IPS DF 4.7 (cell line): Measurements from ENCODE around the gene B3GALT6.

Experiments used
- DNase-seq: peaks from one replicate; pipeline ENCODE4 v3.0.0-alpha.2; 2013; ENCODE audit warnings: low spot score; ENCODE audit errors: extremely low read depth

B3GALT6 gene

DNA sequence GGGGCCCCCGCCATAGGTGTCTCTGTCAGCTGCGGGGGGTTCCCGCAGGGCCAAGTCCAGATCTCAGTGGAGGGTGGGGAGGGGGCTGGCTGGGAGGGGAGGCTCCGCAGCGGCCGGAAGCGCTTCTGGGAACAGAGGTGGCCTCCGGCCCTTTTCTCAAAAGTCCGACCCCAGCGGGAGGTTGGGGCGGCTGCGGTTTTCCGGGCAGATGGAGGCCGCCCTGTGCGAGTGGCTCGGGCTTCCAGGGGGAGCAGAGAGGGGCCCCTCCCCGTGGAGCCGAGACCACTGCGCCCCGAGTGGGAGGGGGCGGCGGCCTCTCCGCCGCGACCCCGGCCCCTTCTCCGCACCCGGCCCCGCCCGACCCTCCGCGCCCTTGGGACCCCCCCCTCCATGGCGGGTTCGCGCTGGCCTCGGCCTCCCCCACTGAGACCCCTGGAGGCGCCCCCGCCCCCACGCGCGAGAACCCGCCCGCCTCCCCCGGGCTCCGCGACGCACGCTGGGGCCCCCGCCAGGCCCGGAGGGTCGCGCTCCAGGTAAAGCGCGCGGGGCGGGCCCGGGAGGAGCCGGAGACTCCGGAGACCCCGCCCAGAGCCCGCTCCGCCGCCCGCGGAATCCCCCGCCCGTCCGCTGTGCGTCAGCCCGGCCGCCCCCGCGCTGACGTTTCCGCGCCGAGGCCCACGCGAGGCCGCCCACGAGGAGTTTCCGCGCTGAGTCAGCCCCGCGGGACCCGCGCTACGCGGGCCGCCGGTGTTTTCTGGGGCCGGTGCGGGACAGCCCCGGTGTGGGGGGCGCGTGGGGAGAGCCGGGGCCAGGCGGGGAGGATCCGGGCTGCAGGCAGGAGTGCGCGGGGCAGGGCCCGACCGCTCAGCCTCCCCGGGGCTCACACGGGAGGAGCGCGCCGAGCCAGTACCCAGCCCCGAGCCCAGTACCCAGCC lies 30.9 kb upstream of the B3GALT6 start:
- DNase-seq, result no peak

GRCh38 chr1:1202831-1203560 lies 29.0 kb upstream of the B3GALT6 start:
- no peak for DNase-seq

GRCh38 chr1:1203561-1204424 lies 28.2 kb upstream of the B3GALT6 start:
- DNase-seq, result no peak

- no peak for DNase-seq
Measured at GRCh38 chr1:1204425-1204920, 27.6 kb upstream of the B3GALT6 start.

- DNase-seq, result no peak
Measured at GRCh38 chr1:1204998-1205768, 26.9 kb upstream of the B3GALT6 start.

DNA sequence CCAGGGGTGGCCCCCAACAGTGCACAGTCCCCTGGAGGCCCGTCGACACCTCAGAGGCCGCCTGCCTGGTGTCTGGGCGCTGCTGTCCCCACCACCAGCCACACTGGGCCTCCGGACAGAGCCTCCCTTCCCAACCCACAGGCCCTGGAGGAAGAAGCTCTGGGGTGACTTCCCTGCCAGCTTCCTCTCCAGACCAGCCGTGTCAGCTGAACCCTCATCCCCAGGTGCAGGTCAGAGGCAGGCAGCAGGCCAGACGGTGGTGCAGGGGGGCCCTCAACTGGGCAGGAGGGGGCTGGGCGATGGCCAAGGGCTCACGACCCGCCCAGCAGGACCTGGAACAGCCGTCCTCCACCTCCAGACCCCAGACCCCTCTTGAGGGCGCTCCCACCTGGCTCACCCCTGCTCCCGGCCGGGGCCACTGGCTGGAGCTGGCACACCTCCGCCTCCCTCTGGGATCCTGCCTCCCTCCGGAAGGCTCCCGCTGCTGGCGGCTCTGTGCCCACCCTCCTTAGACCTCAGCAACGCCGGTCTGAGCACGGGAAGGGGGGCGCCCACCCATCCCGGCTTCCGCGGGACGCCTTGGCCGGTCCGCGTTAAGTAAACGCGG lies 26.2 kb upstream of the B3GALT6 start:
- no peak for DNase-seq

- no peak for DNase-seq
Measured at GRCh38 chr1:1206376-1206965, 25.6 kb upstream of the B3GALT6 start, which contains the start of gene TNFRSF18. TSS of gene TNFRSF18 (minus strand) at chr1:1206592. CDS start at chr1:1206571, 21 bp downstream.

DNA sequence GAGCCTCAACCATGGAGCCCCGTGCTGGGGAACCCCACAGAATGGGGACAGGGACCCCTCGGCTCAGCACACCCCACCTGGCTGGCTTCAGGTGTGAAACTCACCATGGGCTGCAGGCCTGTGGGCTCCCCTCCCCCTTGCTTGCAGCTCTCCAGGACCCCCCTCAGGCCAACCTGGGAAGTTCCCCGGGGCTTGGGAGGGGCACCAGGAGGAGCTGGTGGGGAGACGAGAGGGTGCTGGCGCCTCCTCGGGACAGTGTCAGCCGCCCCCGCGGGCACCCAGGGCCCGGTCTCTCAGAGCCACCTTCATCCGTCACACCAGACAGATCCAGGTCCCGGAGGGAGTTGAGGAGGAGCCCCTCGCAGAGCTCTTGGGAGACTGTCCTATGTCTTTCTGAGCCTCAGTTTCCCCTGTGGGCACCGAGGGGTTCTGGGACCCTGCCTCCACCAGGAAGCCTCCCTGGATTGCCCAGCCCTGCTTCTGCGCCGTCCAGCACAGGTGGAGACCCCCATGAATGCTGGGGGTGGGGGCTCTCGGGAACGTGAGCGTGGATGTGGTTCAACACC lies 25.0 kb upstream of the B3GALT6 start:
- no peak for DNase-seq

DNA sequence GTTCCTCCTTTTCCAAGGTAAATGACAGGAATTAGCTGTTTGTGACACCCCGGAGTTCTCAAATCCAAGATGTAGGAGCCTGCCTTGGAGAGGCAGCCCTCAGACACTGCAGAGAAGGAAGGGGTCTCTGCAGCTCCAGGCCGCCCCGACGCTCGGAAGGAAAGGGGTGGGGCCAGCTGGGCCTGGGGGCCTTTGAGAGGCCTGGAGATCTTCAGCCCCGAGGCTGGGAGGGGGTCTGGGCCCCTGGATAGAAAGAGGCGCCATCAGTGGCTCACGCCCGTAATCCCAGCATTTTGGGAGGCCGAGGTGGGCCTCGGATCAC lies 24.5 kb upstream of the B3GALT6 start:
- no peak for DNase-seq

DNA sequence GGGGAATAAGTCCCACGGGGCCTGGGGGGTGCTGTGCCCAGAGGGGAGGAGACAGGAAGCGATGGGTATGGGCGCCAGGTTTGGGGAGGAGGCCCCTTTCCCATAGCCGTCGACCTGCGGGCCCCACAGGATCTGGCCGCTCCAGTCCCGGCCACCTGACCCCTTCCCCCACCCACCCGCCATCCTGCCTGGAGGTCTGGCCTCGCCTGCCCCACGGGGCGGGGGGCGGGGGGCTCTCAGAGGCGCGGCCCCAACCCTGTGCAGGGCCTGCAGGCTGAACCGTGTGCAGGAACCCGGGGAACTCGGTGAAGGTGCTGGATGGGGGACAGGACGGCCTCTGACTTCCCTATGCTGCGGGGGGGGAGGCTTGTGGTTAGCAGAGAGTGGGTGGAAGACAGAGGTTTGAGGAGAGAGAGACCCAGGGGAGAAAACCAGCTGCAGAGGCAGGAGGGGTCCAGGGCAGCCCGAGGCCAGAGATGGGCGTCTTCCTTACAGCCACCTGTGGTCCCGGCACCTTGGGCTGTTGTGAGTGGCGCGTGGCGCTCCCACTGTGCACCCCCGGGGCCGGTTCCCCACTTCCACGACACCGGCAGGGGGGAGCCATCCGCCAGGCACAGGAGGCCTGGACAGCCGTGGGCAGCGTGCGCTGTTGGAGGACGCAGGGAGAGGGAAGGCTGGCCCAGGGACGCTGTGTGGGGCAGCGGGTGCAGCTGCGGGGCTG lies 23.2 kb upstream of the B3GALT6 start:
- no peak for DNase-seq

DNA sequence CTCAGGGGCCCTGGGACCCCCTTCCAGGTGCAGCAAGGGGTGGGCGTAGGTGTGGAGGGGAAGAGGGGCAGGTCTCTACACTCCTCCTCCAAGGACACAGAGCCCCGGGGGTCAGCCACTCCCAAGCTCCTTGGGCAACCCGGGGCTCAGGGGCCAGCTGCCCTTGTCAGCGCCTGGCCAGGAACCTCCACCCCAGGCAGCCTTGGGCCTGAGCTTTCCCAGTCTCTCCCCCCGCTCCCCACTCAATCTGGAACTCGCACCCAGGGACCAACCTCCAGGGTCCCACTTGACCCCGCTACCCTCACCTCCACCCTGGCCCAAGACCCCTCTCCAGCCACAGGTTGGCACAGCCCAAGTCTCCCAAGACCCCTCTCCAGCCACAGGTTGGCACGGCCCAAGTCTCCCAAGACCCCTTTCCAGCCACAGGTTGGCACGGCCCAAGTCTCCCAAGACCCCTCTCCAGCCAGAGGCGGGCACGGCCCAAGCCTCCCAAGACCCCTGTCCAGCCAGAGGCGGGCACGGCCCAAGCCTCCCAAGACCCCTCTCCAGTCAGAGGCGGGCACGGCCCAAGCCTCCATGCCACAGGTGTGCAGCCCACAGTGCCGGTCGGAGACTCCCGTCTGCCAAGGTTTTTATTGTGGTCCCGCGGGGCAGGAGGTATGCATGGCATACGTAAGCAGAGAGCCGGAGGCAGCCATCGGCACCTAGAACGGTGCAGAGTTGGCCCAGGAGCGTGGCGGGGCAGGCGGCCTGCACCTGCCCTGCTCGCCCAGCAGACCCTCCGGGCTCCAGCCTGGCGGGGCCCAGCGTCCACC lies 21.1 kb upstream of the B3GALT6 start:
- no peak for DNase-seq

- DNase-seq, result no peak
Measured at GRCh38 chr1:1211541-1212441, 20.2 kb upstream of the B3GALT6 start.

- DNase-seq, result no peak
Measured at GRCh38 chr1:1212780-1213344, 19.2 kb upstream of the B3GALT6 start.

DNA sequence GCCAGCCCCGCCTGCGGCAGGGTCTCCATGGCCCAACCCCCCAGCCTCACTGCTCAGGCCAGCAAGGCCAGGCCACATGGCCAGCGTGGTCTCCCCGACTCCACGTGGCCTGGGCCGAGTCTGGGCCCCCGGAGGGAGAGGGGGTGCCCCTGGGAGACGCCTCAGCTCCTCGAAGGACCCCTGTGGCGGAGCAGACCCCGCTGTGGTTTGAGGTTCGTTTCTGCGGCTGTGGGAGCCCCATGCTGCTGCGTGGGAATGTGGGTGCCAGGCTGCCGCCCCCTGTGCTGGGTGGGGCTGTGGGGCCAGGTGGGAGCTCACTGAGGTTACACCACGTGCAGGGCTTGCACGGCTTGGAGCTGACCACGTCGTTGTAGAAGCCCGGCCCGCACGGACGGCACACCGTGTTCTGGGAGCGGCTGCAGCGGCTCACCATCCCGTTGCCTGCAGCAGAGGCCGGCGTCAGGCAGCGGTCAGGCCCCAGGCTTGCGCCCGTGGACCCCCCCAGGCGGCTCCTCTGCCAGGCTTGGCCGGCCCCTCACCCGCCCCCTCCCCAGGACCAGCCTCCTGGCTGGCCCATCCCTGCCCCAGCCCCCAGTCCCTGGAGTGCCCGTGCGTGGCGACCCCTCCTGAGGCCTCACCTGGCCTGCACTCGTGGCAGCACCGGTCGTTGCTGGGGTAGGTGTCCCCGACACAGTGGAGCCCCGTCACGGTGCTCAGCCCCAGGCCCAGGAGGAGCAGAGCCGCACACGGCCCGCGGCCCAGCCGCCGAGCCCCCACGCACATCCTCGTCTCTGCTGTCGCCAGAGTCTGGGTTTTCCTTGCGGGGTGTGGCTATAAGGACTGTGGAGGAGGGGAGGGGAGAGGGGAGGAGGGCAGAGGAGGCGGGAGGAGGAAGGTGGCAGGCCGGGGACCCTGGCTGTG lies 18.4 kb upstream of the B3GALT6 start, which contains the start of gene TNFRSF4:
Gene TNFRSF4, minus strand, starts transcription at position 809 of the 921 bp plus-strand sequence. Its CDS starts 26 bp downstream, at position 783.
- DNase-seq, result no peak

GRCh38 chr1:1215080-1215676 lies 16.9 kb upstream of the B3GALT6 start:
- no peak for DNase-seq
